Stimulated activated CD8-positive, alpha-beta memory T cell treated with anti-CD3 and anti-CD28 coated beads, Interleukin-15, amount 100 ng/mL, for 24 hours (primary cell): ENCODE data around the gene NABP2.

Experiments used
- DNase-seq: peaks from one replicate; pipeline ENCODE4 v3.0.0-alpha.2; 2020; ENCODE audit warnings: low read depth

NABP2 gene

GRCh38 chr12:56213878-56214277 lies 10.3 kb upstream of the NABP2 start:
- DNase-seq, result no peak

DNA sequence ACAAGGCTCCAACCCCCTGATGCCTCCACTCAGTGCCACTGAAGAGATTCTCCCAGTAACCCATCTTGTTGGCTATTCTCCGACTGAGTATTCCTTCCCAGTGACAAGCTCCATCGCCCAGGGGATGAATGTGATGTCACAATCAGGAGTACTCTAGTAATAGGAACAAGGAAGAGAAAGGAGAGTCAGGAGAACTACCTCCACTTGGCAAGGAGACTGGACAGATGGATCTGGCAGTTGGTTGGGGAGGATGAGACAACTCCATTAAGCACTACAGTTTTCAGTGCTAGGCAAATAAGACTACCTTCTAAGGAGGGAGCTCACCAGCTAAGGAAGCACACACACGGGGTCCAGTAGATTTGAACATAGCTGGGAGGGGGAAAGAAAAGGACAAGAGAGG lies 7.7 kb upstream of the NABP2 start:
- DNase-seq, result no peak

DNA sequence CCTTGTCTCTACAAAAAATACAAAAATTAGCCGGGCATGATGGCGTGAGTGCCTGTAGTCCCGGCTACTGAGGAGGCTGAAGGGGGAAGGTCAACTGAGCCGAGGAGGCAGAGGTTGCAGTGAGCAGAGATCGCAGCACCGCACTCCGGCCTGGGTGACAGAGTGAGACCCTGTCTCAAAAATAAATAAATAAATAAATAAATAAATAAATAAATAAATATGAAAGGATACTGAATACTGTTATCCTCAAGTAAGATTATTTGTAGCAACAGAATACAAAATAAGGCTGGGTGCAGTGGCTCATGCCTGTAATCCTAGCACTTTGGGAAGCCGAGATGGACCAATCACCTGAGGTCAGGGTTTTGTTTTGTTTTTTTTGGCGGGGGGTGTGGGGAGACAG lies 4.3 kb upstream of the NABP2 start:
- DNase-seq, result no peak

GRCh38 chr12:56220611-56221231 lies 3.4 kb upstream of the NABP2 start:
- no peak for DNase-seq

DNA sequence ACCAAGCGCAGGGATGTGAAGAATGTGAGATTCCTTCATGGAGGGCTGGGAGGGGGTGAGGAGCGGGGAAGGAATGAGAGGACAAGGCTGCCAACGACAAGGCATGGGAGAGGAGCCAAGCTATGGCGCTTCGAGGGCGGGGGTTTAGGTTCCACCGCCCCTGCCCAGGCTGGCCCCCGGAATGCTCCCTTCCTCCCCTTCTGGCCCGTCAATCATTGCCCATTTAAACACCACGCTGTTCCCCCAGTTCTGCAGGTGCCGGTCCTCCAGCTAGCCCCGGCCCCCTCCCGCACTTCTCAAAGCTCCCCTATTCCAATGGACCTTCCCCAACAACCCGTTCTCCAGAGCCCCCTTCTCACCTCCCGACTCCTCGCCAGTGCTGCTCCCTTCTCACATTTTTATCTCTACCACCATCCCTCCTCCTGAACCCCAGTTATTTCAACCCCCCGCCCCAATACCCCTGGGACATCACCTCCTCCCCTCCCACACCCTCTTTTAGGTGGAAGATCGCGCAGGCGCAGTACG lies 2.8 kb upstream of the NABP2 start:
- no peak for DNase-seq

DNA sequence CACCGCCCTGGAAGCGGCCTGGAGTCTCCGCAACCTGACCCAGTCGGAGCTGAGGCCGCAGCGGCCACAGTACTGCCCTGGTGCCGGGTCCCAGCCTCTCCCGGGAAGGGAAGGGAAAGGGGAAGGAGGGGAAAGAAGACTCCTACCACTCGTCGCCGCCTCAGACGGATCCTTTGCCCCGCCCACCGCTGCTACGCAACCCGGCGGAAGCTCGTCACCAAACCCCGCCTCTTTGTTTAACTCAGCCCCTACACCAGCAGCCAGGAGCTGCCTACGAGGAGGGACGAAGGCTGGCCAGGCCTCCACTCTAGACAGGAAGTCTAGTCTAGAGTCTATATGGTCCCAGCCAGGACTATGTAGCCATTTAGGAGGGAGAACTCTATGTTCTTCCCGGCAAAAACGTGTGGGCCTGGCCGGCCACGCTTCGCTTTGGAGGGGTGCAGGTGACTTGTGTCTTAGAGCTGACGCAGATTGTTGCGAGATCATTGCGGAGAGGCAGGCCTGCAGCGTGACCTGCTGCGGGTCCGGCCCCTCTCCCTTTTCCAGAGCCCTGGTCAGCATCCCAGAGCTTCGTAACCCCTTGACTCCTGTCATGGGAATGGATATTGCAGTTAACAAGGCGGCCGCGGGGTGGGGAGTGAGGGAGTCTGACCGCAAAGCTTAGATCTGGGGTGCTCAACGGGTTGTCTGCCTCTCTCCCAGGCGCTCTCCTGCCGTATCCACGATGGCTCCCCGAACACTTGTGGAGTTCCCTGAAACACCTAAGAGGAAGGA lies 2.2 kb upstream of the NABP2 start, which contains the start of gene RNF41:
Gene RNF41 (minus strand): TSS at position 166 of the 774 bp plus-strand sequence. CDS start 7,875 bp downstream, outside the sequence.
- peak; percentile 87 for DNase-seq

DNA sequence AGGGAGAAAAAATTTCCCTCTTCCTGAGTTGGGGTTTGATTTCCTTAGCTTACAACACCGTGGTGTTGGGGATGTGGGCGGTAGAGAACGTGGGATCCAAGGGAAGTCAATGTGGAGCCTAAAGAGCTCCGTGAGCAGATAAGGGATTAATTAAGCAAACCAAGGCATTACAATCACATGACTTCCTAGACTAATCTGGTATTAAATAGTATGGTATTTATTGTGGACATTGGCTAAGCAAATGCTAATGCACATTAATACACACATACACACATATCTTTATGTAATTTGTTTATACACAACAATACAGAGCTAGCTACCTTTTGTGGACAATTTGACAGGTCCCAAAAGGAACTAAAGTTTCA lies 1.6 kb upstream of the NABP2 start:
- no peak for DNase-seq

- no peak for DNase-seq
Observed at GRCh38 chr12:56223571-56224101, 506 bp upstream of the NABP2 start.

DNA sequence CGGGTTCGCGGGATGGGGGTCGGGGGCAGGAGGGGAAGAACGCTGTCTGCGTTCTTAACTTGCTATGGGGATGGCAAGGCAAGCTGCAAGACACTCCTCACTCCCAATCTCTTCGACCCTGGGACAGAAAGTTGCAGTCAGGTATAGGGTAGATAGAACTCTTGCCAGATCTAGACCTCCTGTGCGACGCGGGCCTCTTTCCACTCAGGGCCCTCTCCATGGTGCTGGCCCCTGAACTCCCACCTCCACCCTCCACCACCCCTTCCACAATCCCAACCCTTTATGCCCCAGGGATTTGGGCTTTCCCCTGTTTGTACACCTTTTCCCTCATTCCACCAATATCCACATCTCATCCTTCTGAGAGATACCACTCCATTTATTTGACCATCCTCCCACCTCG lies 812 bp downstream of the NABP2 start:
- no peak for DNase-seq

GRCh38 chr12:56229082-56229481 lies 4.9 kb downstream of the NABP2 start:
- no peak for DNase-seq

GRCh38 chr12:56229916-56230431 lies 5.8 kb downstream of the NABP2 start, which contains the start of gene SLC39A5:
TSS of gene SLC39A5 (plus strand) at chr12:56230051. CDS start at chr12:56231275, 1,224 bp downstream.
- no peak for DNase-seq

- DNase-seq, result no peak
Observed at GRCh38 chr12:56230432-56231183, 6.5 kb downstream of the NABP2 start.

- DNase-seq, result no peak
Observed at GRCh38 chr12:56231184-56231582, 7.0 kb downstream of the NABP2 start.

DNA sequence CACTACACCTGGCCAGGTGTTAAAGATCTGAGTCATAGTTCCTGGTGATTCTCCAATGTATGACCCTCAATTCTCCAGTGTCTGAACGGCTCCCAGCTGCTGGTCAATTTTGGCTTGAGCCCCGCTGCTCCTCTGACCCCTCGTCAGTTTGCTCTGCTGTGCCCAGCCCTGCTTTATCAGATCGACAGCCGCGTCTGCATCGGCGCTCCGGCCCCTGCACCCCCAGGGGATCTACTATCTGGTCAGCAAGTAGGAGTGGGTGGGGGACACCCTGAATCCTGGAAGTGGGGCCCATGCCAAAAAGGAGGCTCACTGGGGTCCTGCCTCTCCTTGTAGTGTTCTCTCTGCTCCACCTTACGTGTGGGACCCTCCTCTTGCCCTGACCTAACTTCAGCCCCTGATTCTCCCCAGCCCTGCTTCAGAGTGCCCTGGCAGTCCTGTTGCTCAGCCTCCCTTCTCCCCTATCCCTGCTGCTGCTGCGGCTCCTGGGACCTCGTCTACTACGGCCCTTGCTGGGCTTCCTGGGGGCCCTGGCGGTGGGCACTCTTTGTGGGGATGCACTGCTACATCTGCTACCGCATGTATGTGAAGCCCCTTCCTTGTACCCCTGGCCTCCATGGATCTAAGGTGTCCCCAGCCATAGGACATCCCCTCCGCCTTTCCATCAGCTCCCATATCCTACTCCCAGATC lies 10.7 kb downstream of the NABP2 start:
- DNase-seq, result no peak

DNA sequence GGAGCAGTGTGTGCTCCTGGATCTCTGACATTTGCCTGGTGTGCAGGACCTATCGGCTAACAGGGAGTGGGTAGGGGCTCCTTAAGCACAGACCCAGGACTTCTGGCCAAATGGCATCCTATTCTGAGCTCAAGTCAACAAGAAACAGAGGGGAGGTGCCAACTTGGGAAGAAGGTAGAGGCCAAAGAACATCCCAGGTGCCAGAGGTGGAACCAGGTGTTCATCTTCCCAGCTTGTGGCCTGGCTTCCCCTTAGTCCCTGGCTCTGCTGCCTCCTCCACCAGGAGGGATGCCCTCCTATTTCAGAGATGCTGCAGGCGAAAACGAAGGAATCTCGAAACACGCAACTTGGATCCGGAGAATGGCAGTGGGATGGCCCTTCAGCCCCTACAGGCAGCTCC lies 11.9 kb downstream of the NABP2 start:
- no peak for DNase-seq

DNA sequence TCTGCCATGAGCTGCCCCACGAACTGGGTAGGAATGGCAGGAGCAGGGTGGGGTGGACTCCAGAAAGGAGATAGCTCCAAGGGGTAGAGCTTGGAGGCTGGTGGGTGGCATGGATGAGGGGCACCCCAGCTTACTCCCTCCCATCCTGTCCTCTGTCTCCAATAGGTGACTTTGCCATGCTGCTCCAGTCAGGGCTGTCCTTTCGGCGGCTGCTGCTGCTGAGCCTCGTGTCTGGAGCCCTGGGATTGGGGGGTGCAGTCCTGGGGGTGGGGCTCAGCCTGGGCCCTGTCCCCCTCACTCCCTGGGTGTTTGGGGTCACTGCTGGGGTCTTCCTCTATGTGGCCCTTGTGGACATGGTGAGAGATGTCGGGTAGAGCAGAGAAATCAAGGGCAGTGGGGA lies 12.8 kb downstream of the NABP2 start:
- DNase-seq, result no peak

GRCh38 chr12:56237552-56237951 lies 13.4 kb downstream of the NABP2 start:
- no peak for DNase-seq

GRCh38 chr12:56241424-56242303 lies 17.5 kb downstream of the NABP2 start:
- no peak for DNase-seq

DNA sequence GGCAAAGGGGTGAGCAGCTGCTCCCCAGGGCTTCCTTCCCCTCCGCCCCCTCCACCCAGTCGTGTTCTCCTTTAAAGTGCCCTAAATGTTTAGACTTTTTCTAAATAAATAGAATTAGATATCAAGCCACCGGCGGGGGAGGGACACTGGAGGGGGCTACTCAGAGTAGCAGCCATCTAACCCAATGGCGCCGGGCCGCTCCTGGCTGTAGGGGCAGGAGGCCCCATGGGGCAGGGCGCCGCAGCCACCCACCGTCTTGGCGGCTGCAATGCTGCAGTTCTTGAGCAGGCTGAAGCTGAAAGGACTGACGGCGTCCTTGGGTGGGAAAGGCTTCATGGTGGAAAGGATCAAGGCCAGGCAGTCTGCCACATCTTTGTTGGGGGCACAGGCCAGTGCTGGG lies 18.8 kb downstream of the NABP2 start:
- DNase-seq, result no peak

GRCh38 chr12:56243731-56244181 lies 19.6 kb downstream of the NABP2 start:
- no peak for DNase-seq
